Measurements from ENCODE around the gene PRKAG2. TPM values are rescaled to one million over a fixed set of nuclear protein-coding genes. Genes with fewer than 3 reads are reported as not detected.
"Not testable (repeated sequence)": the region's sequence is repeated elsewhere in the genome, so short reads cannot be mapped to it uniquely, and the experiment has no call there.

PRKAG2 gene
- total RNA-seq, 2 donors from 2014 or later, result 41.3 to 51.8 TPM

GRCh38 chr7:151833691-151834090 is 43.2 kb downstream of the PRKAG2 start:
- no peak overlapping the region for H3K27ac Mint-ChIP-seq
- peaks cover 24% of the 10 kb centered on the region for H3K4me1 Mint-ChIP-seq
- no peaks in the 10 kb centered on the region for H3K27me3 Mint-ChIP-seq

GRCh38 chr7:151833213-151833651 is 43.7 kb downstream of the PRKAG2 start:
- Mint-ChIP-seq H3K27ac (no peak overlapping the region), H3K36me3 (ENCODE audit: low read depth) (no peaks in the 10 kb centered on the region), H3K4me1 (peaks cover 24% of the 10 kb centered on the region), H3K27me3 (no peaks in the 10 kb centered on the region), H3K4me3 (peak overlapping the region; percentile 62)
- no peaks in the 10 kb centered on the region for H3K9me3 ChIP-seq (ENCODE audit: control insufficient read depth, low read length, poor library complexity, severe bottlenecking)
- DNase-seq (no peak), ATAC-seq (no peak)

More at GRCh38 chr7:151833691-151834090, 43.2 kb downstream of the PRKAG2 start:
- Mint-ChIP-seq H3K4me3 (no peak overlapping the region), H3K36me3 (ENCODE audit: low read depth) (no peaks in the 10 kb centered on the region)
- H3K9me3 ChIP-seq (ENCODE audit: control insufficient read depth, low read length, poor library complexity, severe bottlenecking), result no peaks in the 10 kb centered on the region
- ATAC-seq (no peak), DNase-seq (no peak)

- Mint-ChIP-seq H3K4me1 (peaks cover 24% of the 10 kb centered on the region), H3K27ac (no peak overlapping the region), H3K36me3 (ENCODE audit: low read depth) (no peaks in the 10 kb centered on the region), H3K4me3 (peak overlapping the region; percentile 62), H3K27me3 (no peaks in the 10 kb centered on the region)
- DNase-seq (no peak), ATAC-seq (no peak)
- no peaks in the 10 kb centered on the region for H3K9me3 ChIP-seq (ENCODE audit: control insufficient read depth, low read length, poor library complexity, severe bottlenecking)
These were observed 44.3 kb downstream of the PRKAG2 start for GRCh38 chr7:151832656-151833055.

GRCh38 chr7:151832138-151832537 is 44.8 kb downstream of the PRKAG2 start:
- no peak for ATAC-seq
- no peaks in the 10 kb centered on the region for H3K36me3 Mint-ChIP-seq (ENCODE audit: low read depth)
- no peak overlapping the region for H3K27ac Mint-ChIP-seq

GRCh38 chr7:151831606-151832005 is 45.3 kb downstream of the PRKAG2 start:
- Mint-ChIP-seq H3K36me3 (ENCODE audit: low read depth) (no peaks in the 10 kb centered on the region), H3K4me1 (peaks cover 25% of the 10 kb centered on the region), H3K27me3 (no peaks in the 10 kb centered on the region), H3K4me3 (no peak overlapping the region), H3K27ac (no peak overlapping the region)
- DNase-seq, result no peak
- no peaks in the 10 kb centered on the region for H3K9me3 ChIP-seq (ENCODE audit: control insufficient read depth, low read length, poor library complexity, severe bottlenecking)
- no peak for ATAC-seq

More at GRCh38 chr7:151832138-151832537, 44.8 kb downstream of the PRKAG2 start:
- Mint-ChIP-seq H3K4me3 (no peak overlapping the region), H3K27me3 (no peaks in the 10 kb centered on the region), H3K4me1 (peaks cover 22% of the 10 kb centered on the region)
- H3K9me3 ChIP-seq (ENCODE audit: control insufficient read depth, low read length, poor library complexity, severe bottlenecking), result no peaks in the 10 kb centered on the region
- DNase-seq, result no peak

- Mint-ChIP-seq H3K27ac (no peak overlapping the region), H3K4me3 (no peak overlapping the region), H3K4me1 (peaks cover 25% of the 10 kb centered on the region), H3K27me3 (no peaks in the 10 kb centered on the region), H3K36me3 (ENCODE audit: low read depth) (peaks cover 2% of the 10 kb centered on the region)
- no peaks in the 10 kb centered on the region for H3K9me3 ChIP-seq (ENCODE audit: control insufficient read depth, low read length, poor library complexity, severe bottlenecking)
- ATAC-seq, result no peak
- no peak for DNase-seq
These were observed 46.6 kb downstream of the PRKAG2 start for GRCh38 chr7:151830121-151830830.

- H3K36me3 Mint-ChIP-seq (ENCODE audit: low read depth), result peaks cover 2% of the 10 kb centered on the region
- no peak overlapping the region for H3K27ac Mint-ChIP-seq
- H3K9me3 ChIP-seq (ENCODE audit: control insufficient read depth, low read length, poor library complexity, severe bottlenecking), result no peaks in the 10 kb centered on the region
- peaks cover 25% of the 10 kb centered on the region for H3K4me1 Mint-ChIP-seq
- no peak for DNase-seq
- H3K4me3 Mint-ChIP-seq, result no peak overlapping the region
- no peaks in the 10 kb centered on the region for H3K27me3 Mint-ChIP-seq
- ATAC-seq, result no peak
These were observed 47.2 kb downstream of the PRKAG2 start for GRCh38 chr7:151829707-151830106.

- H3K4me1 Mint-ChIP-seq, result peaks cover 10% of the 10 kb centered on the region
- H3K9me3 ChIP-seq (ENCODE audit: control insufficient read depth, low read length, poor library complexity, severe bottlenecking), result no peaks in the 10 kb centered on the region
- H3K36me3 Mint-ChIP-seq (ENCODE audit: low read depth), result peaks cover 2% of the 10 kb centered on the region
- DNase-seq, result no peak
- no peaks in the 10 kb centered on the region for H3K27me3 Mint-ChIP-seq
- no peak overlapping the region for H3K27ac Mint-ChIP-seq
- ATAC-seq, result no peak
- H3K4me3 Mint-ChIP-seq, result no peak overlapping the region
These were observed 49.3 kb downstream of the PRKAG2 start for GRCh38 chr7:151827620-151828019.

GRCh38 chr7:151826316-151826715 is 50.6 kb downstream of the PRKAG2 start:
- DNase-seq; H3K36me3 Mint-ChIP-seq (ENCODE audit: low read depth); H3K4me3 Mint-ChIP-seq: not testable (repeated sequence)

GRCh38 chr7:151825721-151826120 is 51.2 kb downstream of the PRKAG2 start:
- Mint-ChIP-seq H3K27me3 (no peaks in the 10 kb centered on the region), H3K36me3 (ENCODE audit: low read depth) (peaks cover 3% of the 10 kb centered on the region), H3K4me3 (no peak overlapping the region), H3K27ac (peak overlapping the region; percentile 51), H3K4me1 (peaks cover 16% of the 10 kb centered on the region)
- ATAC-seq (no peak), DNase-seq (no peak)
- no peaks in the 10 kb centered on the region for H3K9me3 ChIP-seq (ENCODE audit: control insufficient read depth, low read length, poor library complexity, severe bottlenecking)

More at GRCh38 chr7:151826316-151826715, 50.6 kb downstream of the PRKAG2 start:
- H3K27me3 Mint-ChIP-seq; H3K9me3 ChIP-seq (ENCODE audit: control insufficient read depth, low read length, poor library complexity, severe bottlenecking); ATAC-seq: not testable (repeated sequence)
- Mint-ChIP-seq H3K27ac (peak overlapping the region; percentile 51), H3K4me1 (peaks cover 14% of the 10 kb centered on the region)

GRCh38 chr7:151824373-151824933 is 52.5 kb downstream of the PRKAG2 start:
- H3K4me3 Mint-ChIP-seq, result no peak overlapping the region

GRCh38 chr7:151823566-151824372 is 53.1 kb downstream of the PRKAG2 start:
- Mint-ChIP-seq H3K27me3 (no peaks in the 10 kb centered on the region), H3K36me3 (ENCODE audit: low read depth) (peaks cover 4% of the 10 kb centered on the region), H3K4me1 (peaks cover 13% of the 10 kb centered on the region), H3K27ac (no peak overlapping the region), H3K4me3 (no peak overlapping the region)
- DNase-seq (no peak), ATAC-seq (no peak)
- H3K9me3 ChIP-seq (ENCODE audit: control insufficient read depth, low read length, poor library complexity, severe bottlenecking), result no peaks in the 10 kb centered on the region

More at GRCh38 chr7:151824373-151824933, 52.5 kb downstream of the PRKAG2 start:
- ATAC-seq, result no peak
- Mint-ChIP-seq H3K36me3 (ENCODE audit: low read depth) (peaks cover 4% of the 10 kb centered on the region), H3K27me3 (no peaks in the 10 kb centered on the region), H3K27ac (no peak overlapping the region), H3K4me1 (peaks cover 17% of the 10 kb centered on the region)
- H3K9me3 ChIP-seq (ENCODE audit: control insufficient read depth, low read length, poor library complexity, severe bottlenecking), result no peaks in the 10 kb centered on the region
- no peak for DNase-seq

GRCh38 chr7:151822541-151823181 is 54.3 kb downstream of the PRKAG2 start:
- DNase-seq (no peak), ATAC-seq (no peak)
- Mint-ChIP-seq H3K4me1 (peaks cover 13% of the 10 kb centered on the region), H3K4me3 (no peak overlapping the region), H3K27ac (no peak overlapping the region), H3K36me3 (ENCODE audit: low read depth) (peaks cover 4% of the 10 kb centered on the region), H3K27me3 (no peaks in the 10 kb centered on the region)
- no peaks in the 10 kb centered on the region for H3K9me3 ChIP-seq (ENCODE audit: control insufficient read depth, low read length, poor library complexity, severe bottlenecking)

All from T-helper 17 cell (primary cell).